HL-60/S4 treated with phorbol 12-myristate 13-acetate at 8.2 ng/mL for 4 days and 3 days (cell line): ENCODE measurements around the gene TRMT6.

Source experiments
- in situ Hi-C: fragments of 300-500 bp; cut with MboI; formaldehyde crosslinking; loops from 2 replicates; pipeline ENCODE4 v1.15.0; 2022; ENCODE audit warnings: low sequenced_read_pairs

TRMT6 gene

GRCh38 chr20:5900908-5901307 is 49.4 kb downstream of the TRMT6 start:
- in situ Hi-C loops, result no loop called here

- in situ Hi-C loops, result no loop called here
These were observed 50.9 kb downstream of the TRMT6 start for GRCh38 chr20:5899444-5899843.

GRCh38 chr20:5895626-5896025 is 54.7 kb downstream of the TRMT6 start:
- in situ Hi-C loops, result no loop called here

- in situ Hi-C loops, result no loop called here
These were observed 56.7 kb downstream of the TRMT6 start for GRCh38 chr20:5893621-5894020.

- in situ Hi-C loops, result no loop called here
These were observed 57.3 kb downstream of the TRMT6 start for GRCh38 chr20:5893052-5893451.

GRCh38 chr20:5890773-5891441 is 59.4 kb downstream of the TRMT6 start:
- in situ Hi-C loops, result no loop called here

GRCh38 chr20:5888041-5888440 is 62.3 kb downstream of the TRMT6 start:
- in situ Hi-C loops, result no loop called here

GRCh38 chr20:5887386-5887785 is 62.9 kb downstream of the TRMT6 start:
- in situ Hi-C loops, result no loop called here
